ENCODE measurements around the gene CNOT4.

CNOT4 gene

GRCh38 chr7:135391514-135391913, 118.4 kb downstream of the CNOT4 start:
- no peak for DNase-seq

GRCh38 chr7:135390829-135391228, 119.1 kb downstream of the CNOT4 start:
- DNase-seq: no peak

- DNase-seq: no peak
Measured at GRCh38 chr7:135389971-135390370, 119.9 kb downstream of the CNOT4 start.

- DNase-seq: no peak
Measured at GRCh38 chr7:135388616-135389015, 121.3 kb downstream of the CNOT4 start.

GRCh38 chr7:135386776-135387175, 123.1 kb downstream of the CNOT4 start:
- no peak for DNase-seq

- DNase-seq: no peak
Measured at GRCh38 chr7:135386181-135386580, 123.7 kb downstream of the CNOT4 start.

- no peak for DNase-seq
Measured at GRCh38 chr7:135385209-135385608, 124.7 kb downstream of the CNOT4 start.

- DNase-seq: no peak
Measured at GRCh38 chr7:135383525-135384175, 126.3 kb downstream of the CNOT4 start.

GRCh38 chr7:135382173-135382572, 127.7 kb downstream of the CNOT4 start:
- DNase-seq: no peak

- DNase-seq: no peak
Measured at GRCh38 chr7:135381369-135381768, 128.5 kb downstream of the CNOT4 start.

- DNase-seq: no peak
Measured at GRCh38 chr7:135380351-135380750, 129.6 kb downstream of the CNOT4 start.

GRCh38 chr7:135377171-135377570, 132.7 kb downstream of the CNOT4 start:
- DNase-seq: no peak

- DNase-seq: no peak
Measured at GRCh38 chr7:135375908-135376699, 133.8 kb downstream of the CNOT4 start.

- DNase-seq: no peak
Measured at GRCh38 chr7:135374736-135375135, 135.2 kb downstream of the CNOT4 start.

- no peak for DNase-seq
Measured at GRCh38 chr7:135372222-135372621, 137.7 kb downstream of the CNOT4 start.

- DNase-seq: no peak
Measured at GRCh38 chr7:135370656-135371055, 139.2 kb downstream of the CNOT4 start.

GRCh38 chr7:135369405-135369804, 140.5 kb downstream of the CNOT4 start:
- DNase-seq: no peak

- no peak for DNase-seq
Measured at GRCh38 chr7:135368416-135369186, 141.3 kb downstream of the CNOT4 start.

- DNase-seq: no peak
Measured at GRCh38 chr7:135366843-135367508, 142.9 kb downstream of the CNOT4 start.

GRCh38 chr7:135365721-135366120, 144.2 kb downstream of the CNOT4 start:
- no peak for DNase-seq

- no peak for DNase-seq
Measured at GRCh38 chr7:135364206-135364605, 145.7 kb downstream of the CNOT4 start.

GRCh38 chr7:135362871-135363270, 147.0 kb downstream of the CNOT4 start:
- DNase-seq: no peak

GRCh38 chr7:135361788-135362187, 148.1 kb downstream of the CNOT4 start:
- DNase-seq: no peak

Measured in activated T-cell treated with anti-CD3 and anti-CD28 coated beads, Interleukin-2, amount 50 U/mL, for 48 hours (primary cell).